Stimulated activated CD4-positive, alpha-beta T cell treated with anti-CD3 and anti-CD28 coated beads, Interleukin-2, amount 100 ng/mL, for 48 hours (primary cell): ENCODE measurements around the gene ZBTB16.

Source experiments
- DNase-seq, 2 donors: peaks; one replicate each; pipeline ENCODE4 v3.0.0-alpha.2; 2020

Gene ZBTB16

GRCh38 chr11:114066046-114066648 is 6.6 kb downstream of the ZBTB16 start:
- no peak for DNase-seq

DNA sequence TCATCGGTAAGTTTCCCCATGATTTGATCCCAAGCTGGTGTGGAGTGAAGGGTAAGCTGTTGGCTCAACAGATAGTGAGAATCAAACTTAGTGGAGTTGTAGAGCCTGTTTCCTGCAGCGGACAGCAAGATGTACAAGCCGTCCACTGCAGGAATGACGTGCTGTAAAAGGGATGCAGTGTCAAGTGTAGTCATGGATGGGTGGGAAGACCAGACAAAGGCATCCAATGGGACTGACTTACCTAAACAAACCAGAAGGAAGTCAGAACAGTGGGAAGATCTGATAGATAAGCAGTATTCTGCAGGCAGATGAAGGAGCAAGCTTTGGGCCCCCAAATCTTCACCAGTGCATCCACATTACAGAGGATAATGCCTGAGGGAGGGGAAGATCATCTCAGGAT is 8.8 kb downstream of the ZBTB16 start:
- no peak for DNase-seq

DNA sequence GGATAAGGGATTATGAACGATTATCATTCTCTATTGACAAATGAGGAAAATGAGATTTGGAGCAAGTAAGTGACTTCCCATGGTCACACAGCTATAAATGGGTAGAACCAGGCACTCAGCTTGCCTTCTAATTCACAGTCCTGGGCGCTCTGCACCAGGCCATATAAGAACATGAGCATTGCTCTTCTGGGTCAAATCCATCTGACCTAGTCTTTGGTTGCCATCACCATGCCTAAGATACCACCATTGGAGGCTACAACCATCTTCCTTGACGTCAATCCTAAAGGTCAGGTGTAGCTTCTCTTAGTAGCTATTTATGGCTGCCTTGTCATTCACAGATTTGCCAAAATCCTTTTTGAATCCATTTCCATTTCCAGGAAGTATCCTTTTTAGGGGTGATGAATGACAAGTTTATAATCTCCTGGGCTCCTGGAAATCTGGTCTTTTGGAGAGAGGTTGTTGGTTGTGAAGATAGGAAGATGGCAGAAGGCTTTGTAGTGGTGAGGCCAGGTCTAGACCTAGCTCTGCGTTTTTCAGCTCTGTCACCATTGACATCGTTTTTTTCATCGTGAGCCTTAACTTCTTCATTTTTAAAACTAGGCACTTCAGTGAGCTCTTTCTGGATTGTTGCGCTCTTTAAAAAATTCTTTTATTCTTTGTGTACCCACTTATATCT is 11.1 kb downstream of the ZBTB16 start:
- no peak for DNase-seq

DNA sequence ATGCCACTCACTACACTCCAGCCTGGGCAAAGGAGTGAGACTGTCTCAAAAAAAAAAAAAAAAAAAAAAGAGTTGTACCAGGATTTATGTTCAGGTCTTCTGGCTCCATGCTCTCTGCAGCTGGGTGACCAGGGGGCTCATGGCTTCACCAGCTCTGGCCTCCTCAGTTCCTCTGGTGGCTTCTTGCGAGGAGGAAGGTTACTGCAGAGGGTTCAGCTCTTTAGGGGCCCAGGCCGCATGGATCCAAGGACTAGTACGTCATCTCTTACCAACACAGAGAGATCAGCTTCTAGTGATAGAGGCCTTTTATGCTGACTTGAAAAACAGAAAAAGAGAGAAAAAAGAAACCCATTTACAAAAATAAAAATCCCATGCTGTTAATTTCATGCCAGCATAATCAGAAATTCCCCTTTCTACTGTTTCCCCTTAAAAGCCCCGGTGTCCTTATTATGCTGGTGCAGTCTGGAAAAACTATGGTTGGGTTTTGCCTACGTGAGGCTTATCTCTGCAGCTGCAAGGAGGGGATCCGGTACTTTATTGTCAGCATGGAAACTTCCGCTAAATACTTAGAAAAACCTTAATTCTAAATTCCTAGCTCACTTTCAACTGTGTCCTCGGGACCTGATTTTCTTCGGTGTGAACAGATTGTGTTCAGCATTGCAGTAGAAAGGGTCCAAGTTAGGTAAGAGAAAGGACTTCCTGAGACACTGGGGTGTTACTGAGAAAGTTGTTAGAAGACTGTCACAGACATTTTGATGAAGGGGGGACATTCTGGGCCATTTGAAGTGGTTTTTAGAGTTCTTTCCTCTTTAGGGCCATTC is 13.7 kb downstream of the ZBTB16 start:
- DNase-seq = no peak

DNA sequence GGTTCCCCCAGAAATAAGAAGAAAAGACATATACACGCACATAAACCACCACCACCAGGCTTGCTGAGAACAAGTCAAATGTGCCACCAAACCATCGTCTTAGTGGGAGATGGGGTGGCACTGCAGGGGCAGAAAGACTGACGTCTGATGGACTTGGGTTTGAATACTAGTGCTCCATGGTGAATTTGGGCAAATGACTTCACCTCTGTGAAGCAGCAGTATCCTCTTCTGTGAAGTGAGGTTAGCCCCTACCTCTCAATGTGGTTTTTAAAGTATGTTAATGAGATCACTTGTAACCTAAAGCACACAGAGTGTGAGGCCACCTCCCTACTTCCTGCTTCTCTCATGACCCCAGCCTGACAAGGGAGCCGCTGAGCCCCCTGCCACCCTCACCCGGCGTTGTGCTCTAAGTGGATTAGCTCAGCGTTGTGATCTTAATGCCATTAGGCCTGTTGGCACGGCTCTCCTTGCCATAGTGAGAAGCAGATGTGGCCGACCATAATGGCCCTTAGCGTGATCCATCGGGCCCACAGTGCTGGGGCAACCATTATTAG is 14.4 kb downstream of the ZBTB16 start:
- DNase-seq = no peak

DNA sequence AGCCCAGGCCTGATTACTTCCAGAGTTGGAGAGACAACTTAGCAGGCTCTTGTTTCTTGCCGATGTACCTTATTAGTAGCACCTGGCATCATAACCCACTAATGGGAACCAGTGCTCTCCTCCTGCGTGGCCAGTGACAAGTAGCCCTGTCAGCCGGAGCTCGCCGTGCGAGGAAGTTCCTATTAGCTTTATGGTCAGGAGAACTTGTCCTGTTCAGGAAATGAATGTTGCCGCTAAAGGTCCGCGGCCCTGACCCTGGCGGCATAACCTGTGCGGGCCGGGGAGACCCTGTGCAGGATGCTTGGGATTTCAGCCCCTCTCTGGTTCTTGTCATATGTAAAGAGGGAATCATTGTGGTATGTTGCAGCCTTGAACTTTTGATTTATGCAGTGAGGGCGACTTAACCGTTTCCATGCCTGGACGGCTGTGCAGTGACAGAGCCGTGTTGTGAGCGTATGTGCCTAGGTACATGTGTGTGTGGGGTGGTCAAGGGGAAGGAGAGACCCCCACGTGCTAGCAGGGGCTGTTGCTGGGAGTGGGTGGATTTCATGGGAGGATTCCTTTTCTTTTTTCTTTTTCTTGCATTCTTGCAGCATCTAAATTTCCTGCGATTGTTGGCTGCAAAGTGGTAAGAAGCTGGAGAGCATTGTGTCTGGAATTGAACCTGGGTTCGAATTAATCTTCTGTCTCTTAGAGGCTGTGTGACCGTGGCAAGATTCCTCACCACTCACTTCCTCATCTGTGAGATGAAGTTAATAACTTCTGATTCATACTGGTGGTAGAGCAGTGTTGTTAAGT is 15.2 kb downstream of the ZBTB16 start:
- no peak for DNase-seq

DNA sequence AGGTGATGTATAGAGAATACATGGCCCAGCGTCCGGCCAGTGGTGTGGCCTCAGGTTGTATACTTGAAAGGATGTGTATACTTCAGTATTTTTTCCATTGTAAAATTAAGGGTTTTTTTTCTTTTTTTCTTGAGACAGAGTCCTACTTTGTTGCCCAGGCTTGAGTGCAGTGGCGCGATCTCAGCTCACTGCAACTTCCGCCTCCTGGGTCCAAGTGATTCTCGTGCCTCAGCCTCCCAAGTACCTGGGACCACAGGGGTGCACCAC is 15.8 kb downstream of the ZBTB16 start:
- no peak for DNase-seq

- no peak for DNase-seq
Observed at GRCh38 chr11:114075891-114076441, 16.5 kb downstream of the ZBTB16 start.

GRCh38 chr11:114076921-114077331 is 17.4 kb downstream of the ZBTB16 start:
- no peak for DNase-seq

DNA sequence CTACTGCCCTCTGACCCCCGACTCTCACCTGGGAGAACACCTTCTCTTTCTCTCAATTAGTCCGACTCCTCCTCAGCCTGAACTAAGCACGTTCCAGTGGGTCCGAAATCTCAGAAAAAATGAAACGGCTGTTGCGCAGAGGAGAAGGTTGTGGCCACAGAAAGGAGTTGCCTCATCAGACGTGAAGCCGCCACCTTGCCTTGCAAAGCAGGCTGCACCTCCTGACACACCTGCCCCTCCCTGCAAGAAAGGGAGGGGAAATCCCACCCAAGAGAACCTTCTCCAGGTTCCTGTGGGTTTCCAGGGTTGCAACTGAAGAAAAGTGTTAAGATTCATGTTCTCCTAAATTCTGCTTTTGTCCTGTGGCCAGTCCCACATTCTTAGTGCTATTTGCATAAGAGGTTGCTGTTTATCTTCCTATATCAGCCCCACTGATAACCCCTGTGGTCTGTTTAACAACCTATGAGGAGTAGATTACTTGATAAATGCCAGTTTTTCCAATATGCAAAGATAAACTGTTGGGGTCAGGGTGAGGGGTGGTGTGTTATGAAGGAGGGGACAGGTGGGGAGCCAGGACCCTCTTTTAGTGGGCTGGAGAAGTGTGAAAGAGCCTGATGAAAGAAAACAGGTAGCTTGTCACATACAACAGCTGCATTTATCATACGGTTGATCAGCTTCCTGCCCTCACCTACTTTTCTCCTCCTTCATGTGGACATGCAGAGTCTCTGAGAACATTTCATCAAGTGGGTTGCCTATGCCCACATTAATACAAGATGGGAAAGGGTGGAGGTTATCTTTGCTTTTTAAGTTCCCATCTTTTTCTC is 18.2 kb downstream of the ZBTB16 start:
- no peak for DNase-seq

- DNase-seq = no peak
Observed at GRCh38 chr11:114078423-114078822, 18.9 kb downstream of the ZBTB16 start.

- no peak for DNase-seq
Observed at GRCh38 chr11:114079511-114080065, 20.1 kb downstream of the ZBTB16 start.

DNA sequence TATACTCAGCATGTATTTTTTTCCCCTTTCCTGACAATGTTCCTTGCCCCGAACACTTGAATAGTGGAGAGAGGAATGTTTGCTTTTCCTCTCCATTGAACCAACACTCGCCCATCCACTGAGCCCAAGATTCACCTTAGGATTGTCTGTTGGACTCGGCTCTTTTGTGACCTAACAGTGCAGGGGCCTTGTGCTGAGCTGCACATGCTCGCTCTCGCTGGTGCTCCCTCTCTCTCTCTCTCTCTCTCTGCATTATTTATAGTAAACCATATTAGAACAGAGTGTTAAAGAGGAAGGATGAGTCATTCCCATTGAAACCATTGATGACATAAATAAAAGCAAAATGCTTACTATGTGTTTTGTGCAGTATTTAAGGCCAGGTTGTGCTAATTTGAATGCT is 20.7 kb downstream of the ZBTB16 start:
- DNase-seq = no peak

DNA sequence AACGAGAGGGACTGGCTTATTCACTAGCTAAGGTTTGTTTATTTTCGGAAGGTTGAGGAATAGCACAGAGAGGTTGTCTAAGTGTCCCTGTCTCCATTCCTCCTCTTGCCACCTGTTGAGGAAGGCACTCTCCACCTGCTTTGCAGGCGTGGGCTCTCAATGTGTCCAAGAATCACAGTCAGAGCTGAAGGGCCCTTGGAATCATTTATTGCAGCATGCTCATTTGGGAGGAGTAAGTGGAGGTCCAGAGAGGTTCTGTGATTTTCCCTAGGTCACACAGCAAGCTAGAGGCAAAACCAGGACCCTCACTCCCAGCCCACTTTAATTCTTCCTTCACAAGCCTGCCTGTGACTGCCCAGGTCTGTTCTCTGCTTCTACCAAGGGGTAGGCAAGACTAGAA is 21.3 kb downstream of the ZBTB16 start:
- no peak for DNase-seq

DNA sequence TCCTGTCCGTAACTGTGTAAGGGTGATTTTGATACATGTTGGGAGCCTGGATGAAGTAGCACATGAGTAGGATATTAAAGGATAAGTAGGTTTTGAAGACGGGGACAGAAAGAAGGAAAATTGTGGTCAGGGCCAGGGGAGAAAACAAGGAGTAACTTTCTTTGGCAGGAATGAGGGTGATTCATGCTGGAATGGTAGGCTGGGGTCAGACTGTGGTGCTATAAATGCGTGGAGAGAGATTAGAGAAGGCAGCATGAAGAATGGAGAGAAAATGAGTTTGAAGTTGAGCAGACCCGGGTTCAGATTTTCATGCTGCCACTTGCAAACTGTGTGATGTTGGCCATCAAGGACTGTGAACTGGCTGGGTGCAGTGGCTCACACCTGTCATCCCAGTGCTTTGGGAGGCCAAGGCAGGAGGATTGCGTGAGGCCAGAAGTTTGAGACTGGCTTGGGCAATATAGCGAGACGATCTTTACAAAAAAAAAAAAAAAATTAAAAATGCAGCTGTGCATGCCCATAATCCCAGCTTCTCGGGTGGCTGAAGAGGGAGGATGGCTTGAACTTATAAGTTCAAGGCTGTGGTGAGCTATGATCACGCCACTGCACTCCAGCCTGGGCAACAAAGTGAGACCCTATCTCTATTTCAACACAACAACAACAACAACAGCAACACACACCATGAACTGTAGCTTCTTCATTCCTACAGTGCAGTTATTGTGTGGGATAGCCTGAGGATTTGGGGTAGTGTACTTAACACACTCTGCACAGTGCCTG is 22.3 kb downstream of the ZBTB16 start:
- DNase-seq = no peak

DNA sequence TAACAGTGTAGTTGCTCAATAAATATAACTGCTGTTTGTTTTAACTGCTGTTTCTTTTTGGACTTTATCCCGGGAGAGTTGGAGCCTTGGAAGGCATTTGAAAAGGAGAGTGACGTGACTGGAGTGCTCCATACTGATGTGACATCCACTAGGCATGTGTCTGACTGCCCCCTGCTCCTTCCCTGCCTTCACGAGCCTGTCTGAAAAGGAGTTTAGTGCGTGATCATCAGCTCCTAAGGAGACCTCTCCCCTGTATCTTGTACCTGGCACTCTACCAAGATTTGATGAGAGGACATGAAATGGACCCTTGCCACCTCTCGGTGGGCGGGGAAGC is 22.9 kb downstream of the ZBTB16 start:
- DNase-seq = no peak

GRCh38 chr11:114082767-114083181 is 23.3 kb downstream of the ZBTB16 start:
- no peak for DNase-seq

GRCh38 chr11:114083391-114084252 is 24.1 kb downstream of the ZBTB16 start:
- DNase-seq = no peak

DNA sequence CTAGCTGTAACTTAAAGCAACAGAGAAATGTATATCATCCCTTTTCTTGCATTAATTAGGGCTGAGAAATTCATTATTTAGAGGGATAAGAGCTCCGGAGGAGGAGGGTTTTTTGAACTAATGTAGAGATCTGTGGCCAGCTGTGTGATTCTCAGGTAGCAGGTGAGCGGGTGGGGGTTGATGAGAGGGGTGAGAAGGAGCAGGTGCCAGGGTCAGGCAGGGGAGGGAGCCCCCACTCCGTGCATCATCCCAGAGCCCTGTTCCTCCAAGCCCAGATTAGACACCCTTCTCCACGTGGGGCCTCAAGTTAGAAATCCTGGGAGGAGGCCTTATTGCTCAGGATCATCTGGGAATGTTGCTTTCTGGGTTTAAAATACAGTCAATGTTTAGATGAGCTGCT is 24.9 kb downstream of the ZBTB16 start:
- no peak for DNase-seq
